ENCODE measurements around the gene ACACB. TPM values are rescaled to one million over a fixed set of nuclear protein-coding genes. Genes with fewer than 3 reads are reported as not detected.

ACACB gene
- total RNA-seq, 1 experiment from 2014 or later = 21.7 TPM

DNA sequence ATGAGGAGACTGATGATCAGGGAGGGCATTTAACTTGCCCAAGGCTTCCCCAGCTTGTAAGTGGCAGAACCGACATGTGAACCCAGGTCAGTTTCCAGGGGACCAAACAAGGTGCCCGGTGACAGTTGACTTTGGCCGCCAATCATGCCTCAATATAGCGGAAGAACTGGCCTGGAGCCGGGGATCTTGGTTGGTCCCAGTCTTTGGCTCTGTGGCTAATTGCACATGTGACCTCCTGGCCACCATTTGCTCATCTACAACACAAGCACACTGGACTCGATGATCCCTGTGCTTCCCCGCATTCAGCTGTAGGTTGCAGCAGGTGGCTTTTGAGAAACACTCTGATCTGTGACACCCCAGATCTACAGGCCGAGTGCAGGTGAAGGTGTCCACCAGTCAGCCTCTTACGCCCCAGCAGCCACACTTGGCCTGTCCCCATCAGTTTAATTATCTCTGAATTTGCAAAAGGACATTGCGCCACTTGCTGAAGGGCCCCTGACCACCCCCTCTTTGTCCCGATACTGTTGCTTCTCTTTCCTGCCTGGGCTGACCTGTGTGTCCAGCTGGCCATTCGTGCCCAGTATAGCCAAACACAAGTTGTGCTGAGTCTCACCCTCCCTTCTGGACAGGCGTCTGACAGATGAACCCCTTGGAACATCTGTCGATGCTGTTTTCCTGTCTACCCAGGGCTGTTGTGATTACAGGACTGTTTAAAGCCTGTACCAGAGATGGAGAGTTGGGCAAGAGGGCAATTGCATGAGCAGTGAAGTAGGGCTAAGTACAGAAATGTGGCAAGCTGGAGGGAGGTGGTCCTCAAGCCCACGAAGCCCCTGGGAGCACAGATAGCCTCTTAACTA, 14.1 kb downstream of the ACACB start:
- no peak overlapping the region for H3K4me3 ChIP-seq (ENCODE audit: low read length)
- no peaks in the 10 kb centered on the region for H3K9me3 ChIP-seq (ENCODE audit: low read length)
- POLR2A ChIA-PET (ENCODE audit: unreplicated experiment) = no interaction called here
- H3K9ac ChIP-seq (ENCODE audit: low read length) = no peak overlapping the region
- no peaks in the 10 kb centered on the region for H3K9me2 ChIP-seq (replicated peaks; ENCODE audit: low read length)
- no TSS peak for BruUV-seq (replicated peaks)
- no peaks in the 10 kb centered on the region for H4K20me1 ChIP-seq (ENCODE audit: low read length)
- intact Hi-C loops (cut with micrococcal nuclease) = no loop called here
- H3K27me3 ChIP-seq (ENCODE audit: low read length) = no peaks in the 10 kb centered on the region
- H3K4me2 ChIP-seq (ENCODE audit: low read length) = no peak overlapping the region
- no peaks in the 10 kb centered on the region for H3K36me3 ChIP-seq (ENCODE audit: low read depth, low read length)
- no peaks in the 10 kb centered on the region for H3K79me2 ChIP-seq (ENCODE audit: low read length)
- CTCF ChIA-PET = no interaction called here
- DNase-seq (no peak), ATAC-seq (no peak)
- H2AFZ ChIP-seq (ENCODE audit: low read length) = no peak overlapping the region
- H3K27ac ChIP-seq (ENCODE audit: low read length) = no peak overlapping the region
- no peaks in the 10 kb centered on the region for H3K4me1 ChIP-seq (ENCODE audit: insufficient read depth, low read length)
- no peak for TF ChIP-seq EZH2phosphoT487 (IDR thresholded peaks at IDR 0.05; ENCODE audit: borderline replicate concordance, low read length)
- TF ChIP-seq CTCF (conservative IDR thresholded peaks at IDR 0.05; ENCODE audit: low read depth, low read length) = no peak
- no peak for TF ChIP-seq EZH2 (IDR thresholded peaks at IDR 0.05; ENCODE audit: low read length, unreplicated experiment)
- H3F3A ChIP-seq (ENCODE audit: low read length, unreplicated experiment) = no peaks in the 10 kb centered on the region

DNA sequence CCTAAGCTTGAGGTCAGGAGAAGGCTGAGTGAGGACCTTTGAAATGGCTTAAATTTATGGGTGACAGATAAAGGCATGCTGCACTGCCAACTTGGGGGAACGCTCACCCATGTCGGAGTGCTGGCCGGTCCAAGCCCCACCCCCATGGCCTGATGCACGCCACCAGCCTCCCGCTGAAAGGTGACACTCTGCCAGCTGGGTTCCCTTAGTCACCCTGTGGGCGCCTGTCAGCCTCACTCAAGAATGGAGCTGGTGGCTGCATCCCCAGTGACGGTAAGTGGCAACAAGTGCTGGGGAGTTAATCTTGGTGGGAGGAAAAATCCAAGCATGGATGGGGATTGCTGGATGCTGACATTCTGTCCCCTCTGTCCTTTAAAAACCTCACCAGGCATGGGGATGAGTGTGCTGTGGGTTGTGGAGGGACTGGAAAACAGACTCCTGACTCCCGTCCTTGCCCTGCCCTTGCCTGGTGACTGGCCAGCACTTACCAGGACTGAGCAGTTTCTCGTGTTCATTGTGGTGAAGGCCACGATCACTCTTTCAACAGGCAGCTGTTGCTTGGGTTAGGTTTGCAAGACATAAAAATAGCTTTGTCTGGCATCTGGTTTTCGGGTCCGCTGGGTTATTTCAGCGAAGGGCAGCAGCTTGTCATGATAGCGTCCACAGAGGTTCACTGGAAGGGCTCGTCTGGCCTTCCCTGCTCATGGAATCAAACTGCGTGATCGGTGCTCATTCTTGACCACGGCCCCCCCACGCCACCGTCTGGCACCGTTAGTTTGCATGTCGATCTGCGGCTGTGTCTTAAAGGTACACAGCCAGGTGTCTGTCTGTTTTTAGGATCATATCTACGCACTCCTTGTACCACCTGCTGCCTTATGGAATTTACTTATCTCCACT, 15.0 kb downstream of the ACACB start:
- no peaks in the 10 kb centered on the region for H3K27me3 ChIP-seq (ENCODE audit: low read length)
- no peaks in the 10 kb centered on the region for H3K9me2 ChIP-seq (replicated peaks; ENCODE audit: low read length)
- no peaks in the 10 kb centered on the region for H3K79me2 ChIP-seq (ENCODE audit: low read length)
- no peaks in the 10 kb centered on the region for H3K9me3 ChIP-seq (ENCODE audit: low read length)
- ChIA-PET POLR2A (ENCODE audit: unreplicated experiment) (no interaction called here), CTCF (interaction anchor here (1.5 kb wide), 1 partner anchor 19 kb away, joined by 10 read pairs; no protein-coding TSS in a partner anchor)
- H3F3A ChIP-seq (ENCODE audit: low read length, unreplicated experiment) = no peaks in the 10 kb centered on the region
- intact Hi-C loops (cut with micrococcal nuclease) = no loop called here
- H4K20me1 ChIP-seq (ENCODE audit: low read length) = no peaks in the 10 kb centered on the region
- DNase-seq (no peak), ATAC-seq (0 out of 2 replicates have a peak, but pooled peaks have one; percentile 25)
- no peak overlapping the region for H3K27ac ChIP-seq (ENCODE audit: low read length)
- H3K36me3 ChIP-seq (ENCODE audit: low read depth, low read length) = no peaks in the 10 kb centered on the region
- no TSS peak for BruUV-seq (replicated peaks)
- H2AFZ ChIP-seq (ENCODE audit: low read length) = no peak overlapping the region
- H3K4me3 ChIP-seq (ENCODE audit: low read length) = no peak overlapping the region
- no peaks in the 10 kb centered on the region for H3K4me1 ChIP-seq (ENCODE audit: insufficient read depth, low read length)
- H3K9ac ChIP-seq (ENCODE audit: low read length) = no peak overlapping the region
- TF ChIP-seq CTCF (conservative IDR thresholded peaks at IDR 0.05; ENCODE audit: low read depth, low read length) (no peak), EZH2phosphoT487 (IDR thresholded peaks at IDR 0.05; ENCODE audit: borderline replicate concordance, low read length) (no peak), EZH2 (IDR thresholded peaks at IDR 0.05; ENCODE audit: low read length, unreplicated experiment) (no peak)
- no peak overlapping the region for H3K4me2 ChIP-seq (ENCODE audit: low read length)
